ENCODE results near the gene GALNT9.

GALNT9 gene

GRCh38 chr12:132344181-132344580 is 14.8 kb upstream of the GALNT9 start:
- no peak for DNase-seq

GRCh38 chr12:132343294-132344004 is 14.1 kb upstream of the GALNT9 start:
- DNase-seq = no peak

GRCh38 chr12:132342251-132343227 is 13.2 kb upstream of the GALNT9 start:
- no peak for DNase-seq

GRCh38 chr12:132341318-132342050 is 12.1 kb upstream of the GALNT9 start:
- no peak for DNase-seq

GRCh38 chr12:132340266-132341035 is 11.1 kb upstream of the GALNT9 start:
- no peak for DNase-seq

GRCh38 chr12:132339856-132340255 is 10.5 kb upstream of the GALNT9 start:
- DNase-seq = no peak

- DNase-seq = no peak
These were observed 9.4 kb upstream of the GALNT9 start for GRCh38 chr12:132338781-132339180.

- no peak for DNase-seq
These were observed 8.9 kb upstream of the GALNT9 start for GRCh38 chr12:132338311-132338710.

- DNase-seq = no peak
These were observed 8.2 kb upstream of the GALNT9 start for GRCh38 chr12:132337557-132337956.

GRCh38 chr12:132336451-132337413 is 7.3 kb upstream of the GALNT9 start:
- DNase-seq = no peak

- no peak for DNase-seq
These were observed 5.9 kb upstream of the GALNT9 start for GRCh38 chr12:132335179-132335756.

- no peak for DNase-seq
These were observed 4.4 kb upstream of the GALNT9 start for GRCh38 chr12:132333766-132334165.

GRCh38 chr12:132333273-132333672 is 3.9 kb upstream of the GALNT9 start:
- no peak for DNase-seq

- no peak for DNase-seq
These were observed 1.1 kb upstream of the GALNT9 start for GRCh38 chr12:132330549-132330881.

- DNase-seq = no peak
These were observed 545 bp upstream of the GALNT9 start for GRCh38 chr12:132329720-132330548.

GRCh38 chr12:132328282-132329029 is 933 bp downstream of the GALNT9 start:
- DNase-seq = no peak

- no peak for DNase-seq
These were observed 1.8 kb downstream of the GALNT9 start for GRCh38 chr12:132327336-132328171.

- no peak for DNase-seq
These were observed 2.7 kb downstream of the GALNT9 start for GRCh38 chr12:132326646-132327045.

Measured in NCI-H2029 (cell line).